GM13977 (cell line): ENCODE measurements around the gene ZNF396.

Experiments used
- DNase-seq: peaks from one replicate; pipeline ENCODE4 v3.0.0; 2012; ENCODE audit warnings: low spot score
- in situ Hi-C: fragments of 300-500 bp; cut with MboI; formaldehyde crosslinking; loops from one replicate; pipeline ENCODE4 v1.12.0; 2022; ENCODE audit warnings: low sequenced_read_pairs, low pct_unique_long_range_greater_than_20kb, mixed read lengths, inconsistent platforms; ENCODE audit not compliant: unreplicated experiment
- TF ChIP-seq, protein P1 (sequence below): IDR thresholded peaks from 2 replicates; pipeline ENCODE4 v1.5.1; 2012; ENCODE audit warnings: mild to moderate bottlenecking, control low read depth; ENCODE audit not compliant: insufficient read depth; ENCODE audit errors: extremely low read depth, missing control alignments

Gene ZNF396

DNA sequence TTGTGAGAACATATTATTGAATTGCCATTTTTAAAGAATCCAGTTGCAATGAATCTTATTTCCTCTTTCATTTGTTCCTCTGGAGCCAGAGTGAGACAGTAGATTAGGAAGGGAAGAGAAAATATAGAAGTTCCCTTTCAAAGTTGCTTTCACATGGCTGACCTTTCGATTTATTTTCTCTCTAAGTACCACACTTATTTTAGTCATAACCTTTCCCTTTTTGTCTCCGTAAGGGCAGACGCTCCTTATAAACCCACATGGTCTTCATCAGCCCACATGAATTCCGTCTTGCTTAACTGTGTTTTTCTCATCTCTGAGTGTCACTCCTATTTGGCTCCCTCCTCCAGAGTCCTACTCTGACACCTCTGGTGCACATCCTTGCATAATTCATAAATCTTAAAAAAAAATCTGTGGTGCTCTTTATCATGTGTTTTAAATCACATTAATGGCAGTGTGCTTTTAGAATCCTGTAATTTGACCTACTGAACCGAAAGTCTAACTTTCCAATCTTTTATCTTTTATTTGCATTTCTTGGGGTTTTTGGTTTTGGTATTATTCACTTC is 38.5 kb upstream of the ZNF396 start:
- no peak for DNase-seq
- in situ Hi-C loops = no loop called here
- TF ChIP-seq, protein P1, sequence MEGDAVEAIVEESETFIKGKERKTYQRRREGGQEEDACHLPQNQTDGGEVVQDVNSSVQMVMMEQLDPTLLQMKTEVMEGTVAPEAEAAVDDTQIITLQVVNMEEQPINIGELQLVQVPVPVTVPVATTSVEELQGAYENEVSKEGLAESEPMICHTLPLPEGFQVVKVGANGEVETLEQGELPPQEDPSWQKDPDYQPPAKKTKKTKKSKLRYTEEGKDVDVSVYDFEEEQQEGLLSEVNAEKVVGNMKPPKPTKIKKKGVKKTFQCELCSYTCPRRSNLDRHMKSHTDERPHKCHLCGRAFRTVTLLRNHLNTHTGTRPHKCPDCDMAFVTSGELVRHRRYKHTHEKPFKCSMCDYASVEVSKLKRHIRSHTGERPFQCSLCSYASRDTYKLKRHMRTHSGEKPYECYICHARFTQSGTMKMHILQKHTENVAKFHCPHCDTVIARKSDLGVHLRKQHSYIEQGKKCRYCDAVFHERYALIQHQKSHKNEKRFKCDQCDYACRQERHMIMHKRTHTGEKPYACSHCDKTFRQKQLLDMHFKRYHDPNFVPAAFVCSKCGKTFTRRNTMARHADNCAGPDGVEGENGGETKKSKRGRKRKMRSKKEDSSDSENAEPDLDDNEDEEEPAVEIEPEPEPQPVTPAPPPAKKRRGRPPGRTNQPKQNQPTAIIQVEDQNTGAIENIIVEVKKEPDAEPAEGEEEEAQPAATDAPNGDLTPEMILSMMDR = no peak

DNA sequence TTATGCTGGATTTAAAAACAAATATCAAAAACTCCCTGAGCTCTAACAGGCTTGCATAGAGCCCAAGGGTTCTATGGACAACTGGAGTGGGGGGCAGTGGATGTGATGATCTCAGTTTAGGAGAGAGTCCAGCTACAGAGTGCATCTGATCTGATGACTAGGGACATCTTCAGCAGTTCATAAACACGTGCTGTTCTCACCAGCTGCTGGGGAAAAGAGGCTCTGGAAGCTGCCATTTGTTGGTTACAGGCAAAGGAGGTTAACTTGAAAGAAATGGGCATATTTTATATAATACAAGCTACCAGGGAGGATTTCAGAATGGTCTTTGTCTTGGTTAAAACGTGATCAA is 36.0 kb upstream of the ZNF396 start:
- no peak for DNase-seq
- in situ Hi-C loops = no loop called here
- TF ChIP-seq, protein P1 = no peak

DNA sequence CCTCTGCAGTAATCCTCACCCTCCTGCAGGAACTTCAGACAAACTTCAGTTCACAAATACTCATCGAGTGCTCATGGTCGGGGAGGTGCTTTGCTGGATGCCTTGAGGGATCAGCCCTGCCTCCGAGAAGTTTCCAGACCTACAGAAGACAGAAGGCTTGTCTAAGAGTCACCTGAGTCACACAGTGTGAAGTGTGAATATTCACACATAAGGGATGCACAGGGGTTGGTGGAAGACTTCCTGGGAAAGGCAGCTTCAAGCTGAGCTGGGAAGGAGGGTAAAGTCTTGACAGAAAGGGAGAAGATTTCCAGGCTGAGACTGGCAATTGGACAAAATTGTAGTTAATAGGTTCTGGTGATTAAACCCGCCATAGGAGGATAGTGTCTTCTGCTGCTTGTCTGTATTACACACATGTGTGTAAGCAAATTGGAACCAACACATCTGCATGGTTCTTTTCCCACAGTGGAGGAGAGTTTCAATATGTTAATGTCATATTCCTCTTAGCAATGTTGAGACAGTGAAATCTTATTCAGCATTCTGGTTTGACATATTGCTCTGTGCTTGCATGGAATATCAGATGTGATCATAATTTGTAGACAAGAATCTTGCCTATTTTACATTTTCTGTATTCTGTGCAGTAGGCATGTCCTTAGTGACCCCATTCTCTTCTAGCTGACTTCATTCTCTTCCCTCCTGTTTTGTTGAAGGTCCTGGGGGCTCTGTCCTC is 34.7 kb upstream of the ZNF396 start:
- TF ChIP-seq, protein P1 = no peak
- no peak for DNase-seq
- in situ Hi-C loops = no loop called here

DNA sequence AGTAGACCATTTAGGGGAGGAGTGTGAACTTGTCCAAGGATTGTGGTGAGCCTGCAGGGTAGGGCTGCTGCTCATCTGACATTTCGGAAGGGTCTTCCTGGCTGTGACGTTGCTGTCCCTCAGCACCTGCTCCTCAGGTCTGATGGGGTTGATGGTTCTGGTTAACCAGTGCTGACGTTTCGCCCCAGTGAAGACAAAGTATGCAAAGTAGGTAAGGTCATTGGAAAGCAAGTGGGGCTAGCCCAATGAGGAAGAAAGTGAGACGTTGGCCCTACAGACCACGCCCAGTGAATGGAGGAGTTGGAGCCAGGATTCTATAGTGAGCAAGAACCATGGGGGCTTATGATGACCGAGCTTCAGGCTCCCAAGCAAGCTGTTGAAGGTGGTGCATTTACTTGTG is 33.4 kb upstream of the ZNF396 start:
- no peak for DNase-seq
- in situ Hi-C loops = no loop called here
- TF ChIP-seq, protein P1 = no peak

- no peak for DNase-seq
- TF ChIP-seq, protein P1 = no peak
- in situ Hi-C loops = no loop called here
These were observed 32.8 kb upstream of the ZNF396 start for GRCh38 chr18:35409911-35410310.

DNA sequence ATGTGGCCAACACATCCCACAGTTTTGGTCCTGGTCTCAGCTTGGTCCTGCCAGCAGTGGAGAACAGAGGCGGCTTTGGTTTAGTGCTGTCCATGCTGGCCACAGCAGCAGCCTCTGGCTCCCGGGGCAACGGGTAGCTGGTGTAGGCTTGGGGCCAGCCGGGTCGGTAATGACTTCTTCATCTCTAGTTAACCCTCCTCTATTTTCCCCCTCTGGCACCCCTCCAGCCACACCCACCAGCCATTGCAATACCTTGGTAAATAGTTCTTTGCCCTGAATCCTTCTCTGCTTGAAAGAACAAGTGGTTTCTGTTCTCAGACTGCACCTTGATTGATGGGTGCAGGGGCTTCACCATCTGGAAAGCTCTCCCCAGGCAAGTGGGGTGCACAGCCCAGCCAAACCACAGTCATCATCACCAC is 31.7 kb upstream of the ZNF396 start:
- DNase-seq = no peak
- TF ChIP-seq, protein P1 = no peak
- in situ Hi-C loops = no loop called here
